HG03354 (cell line): ENCODE measurements around the gene ZNF578.
A peak's percentile ranks its signal among the peaks of the same experiment; 100 is the strongest.
"Not testable (repeated sequence)": the region's sequence is repeated elsewhere in the genome, so short reads cannot be mapped to it uniquely, and the experiment has no call there.

Experiments used
- ATAC-seq: cut with Tn5 transposase; IDR thresholded peaks from one replicate; pipeline ENCODE4 v1.9.1; 2021; ENCODE audit warnings: mild to moderate bottlenecking; ENCODE audit not compliant: unreplicated experiment, poor library complexity, severe bottlenecking

The ZNF578 gene

DNA sequence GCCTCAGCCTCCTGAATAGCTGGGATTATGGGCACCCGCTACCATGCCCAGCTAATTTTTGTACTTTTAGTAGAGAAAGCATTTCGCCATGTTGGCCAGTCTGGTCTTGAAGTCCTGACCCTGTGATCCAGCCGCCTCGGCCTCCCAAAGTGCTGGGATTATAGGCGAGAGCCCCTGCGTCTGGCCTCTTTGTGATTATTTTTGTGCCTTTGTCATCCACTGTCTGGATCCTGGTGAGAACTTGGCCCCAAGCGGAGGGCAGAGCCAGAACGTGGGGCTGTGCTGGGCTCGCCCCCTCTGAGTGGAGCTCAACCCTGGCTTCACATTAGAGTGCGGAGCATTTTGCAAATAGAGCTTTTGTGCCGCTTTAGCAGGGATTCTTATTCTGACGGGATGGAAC is 47.6 kb downstream of the ZNF578 start:
- ATAC-seq: not testable (repeated sequence)

DNA sequence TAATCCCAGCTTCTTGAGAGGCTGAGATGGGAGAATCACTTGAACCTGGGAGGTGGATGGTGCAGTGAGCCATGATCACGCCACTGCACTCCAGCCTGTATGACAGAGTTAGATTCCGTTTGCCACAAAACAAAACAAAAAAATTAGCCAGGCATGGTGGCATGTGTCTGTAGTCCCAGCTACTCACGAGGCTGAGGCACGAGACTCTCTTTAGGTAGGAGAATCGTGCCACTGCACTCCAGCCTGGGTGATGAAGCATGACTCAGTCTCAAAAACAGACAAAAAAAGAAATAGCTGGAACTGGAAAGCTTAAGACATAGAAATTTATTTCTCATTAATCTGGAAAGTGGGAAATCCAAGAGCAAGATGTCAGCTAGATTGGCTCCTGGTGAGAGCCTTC is 53.9 kb downstream of the ZNF578 start:
- no peak for ATAC-seq

GRCh38 chr19:52516191-52516590 is 62.8 kb downstream of the ZNF578 start:
- no peak for ATAC-seq

DNA sequence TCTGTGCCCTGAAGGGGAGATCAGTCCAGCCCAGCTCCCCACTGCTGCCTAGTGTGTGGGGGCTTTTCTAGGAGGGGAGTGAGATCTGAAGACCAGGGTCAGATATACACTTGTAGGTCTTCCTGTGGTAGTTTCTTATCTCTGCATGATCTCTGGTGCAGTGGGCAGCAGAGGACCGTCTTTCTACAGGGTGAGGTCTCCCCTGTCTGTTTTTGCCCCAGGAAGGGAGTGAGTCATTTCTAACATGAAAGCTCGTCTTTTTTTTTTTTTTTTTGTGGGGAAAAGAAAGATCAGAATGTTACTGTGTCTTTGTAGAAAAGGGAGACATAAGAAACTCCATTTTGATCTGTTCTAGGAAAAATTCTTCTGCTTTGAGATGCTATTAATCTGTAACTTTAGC is 65.3 kb downstream of the ZNF578 start:
- ATAC-seq: no peak

- ATAC-seq: not testable (repeated sequence)
Observed at GRCh38 chr19:52519175-52519574, 65.8 kb downstream of the ZNF578 start.

- ATAC-seq: no peak
Observed at GRCh38 chr19:52520013-52520412, 66.7 kb downstream of the ZNF578 start.

GRCh38 chr19:52522551-52522950 is 69.2 kb downstream of the ZNF578 start:
- no peak for ATAC-seq

DNA sequence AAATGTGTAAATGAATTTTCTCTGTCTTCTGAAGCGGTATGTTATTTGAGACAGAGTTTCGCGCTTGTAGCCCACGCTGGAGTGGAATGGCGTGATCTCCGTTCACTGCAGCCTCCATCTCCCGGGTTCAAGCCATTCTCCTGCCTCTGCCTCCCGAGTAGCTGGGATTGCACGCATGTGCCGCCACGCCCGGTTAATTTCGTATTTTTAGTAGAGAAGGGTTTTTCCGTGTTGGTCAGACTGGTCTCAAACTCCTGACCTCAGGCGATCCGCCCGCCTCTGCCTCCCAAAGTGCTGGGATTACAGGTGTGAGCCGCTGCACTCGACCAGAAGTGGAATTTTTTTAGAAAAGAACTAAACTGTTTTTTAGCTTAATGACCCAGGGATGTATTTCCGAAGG is 70.7 kb downstream of the ZNF578 start:
- ATAC-seq: no peak

GRCh38 chr19:52527134-52527955 is 74.0 kb downstream of the ZNF578 start, which contains the start of gene ZNF808:
Gene ZNF808 (plus strand): TSS chr19:52527668. CDS start chr19:52543285, 15,617 bp downstream.
- ATAC-seq: peak; percentile 90

DNA sequence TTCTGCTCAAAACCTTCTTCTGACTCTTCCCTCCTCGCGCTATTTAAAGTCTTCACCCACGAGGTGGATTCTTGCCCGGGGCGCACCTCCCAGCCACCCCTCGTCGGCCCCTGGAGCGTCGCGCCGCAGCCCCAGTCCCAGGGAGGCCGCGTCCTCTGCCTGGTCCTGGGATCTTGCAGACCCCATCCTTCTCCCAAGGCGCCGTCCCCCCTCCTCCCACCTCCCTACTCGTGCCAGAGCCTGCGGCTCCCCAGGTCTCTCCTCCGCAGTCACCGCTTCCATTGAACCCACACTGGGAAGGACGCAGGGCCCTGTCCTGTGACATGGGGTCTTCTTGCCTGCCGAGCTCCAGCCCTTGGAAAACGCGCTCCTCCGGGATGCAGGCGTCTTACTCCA is 74.6 kb downstream of the ZNF578 start:
- ATAC-seq: peak; percentile 20

GRCh38 chr19:52532480-52532879 is 79.1 kb downstream of the ZNF578 start:
- ATAC-seq: no peak

GRCh38 chr19:52533901-52534300 is 80.5 kb downstream of the ZNF578 start:
- no peak for ATAC-seq

DNA sequence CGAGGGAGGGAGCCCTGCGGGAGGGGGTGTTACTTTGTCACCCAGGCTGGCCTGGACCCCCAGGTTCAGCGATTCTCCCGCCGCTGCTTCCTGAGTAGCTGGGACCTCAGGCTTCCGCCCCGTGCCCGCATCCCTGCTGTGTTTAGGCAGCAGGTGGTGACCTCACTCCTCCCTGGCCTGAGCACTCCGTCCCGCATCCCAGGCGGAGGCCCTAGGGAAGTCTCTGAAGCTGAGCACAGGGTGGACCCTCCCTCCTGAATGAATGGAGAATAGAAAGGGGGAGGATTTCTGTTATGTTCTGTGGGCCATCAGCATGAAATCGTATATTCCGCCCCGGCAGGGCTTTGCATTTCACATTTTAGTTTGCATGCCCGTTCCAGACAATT is 82.0 kb downstream of the ZNF578 start:
- peak; percentile 5 for ATAC-seq

DNA sequence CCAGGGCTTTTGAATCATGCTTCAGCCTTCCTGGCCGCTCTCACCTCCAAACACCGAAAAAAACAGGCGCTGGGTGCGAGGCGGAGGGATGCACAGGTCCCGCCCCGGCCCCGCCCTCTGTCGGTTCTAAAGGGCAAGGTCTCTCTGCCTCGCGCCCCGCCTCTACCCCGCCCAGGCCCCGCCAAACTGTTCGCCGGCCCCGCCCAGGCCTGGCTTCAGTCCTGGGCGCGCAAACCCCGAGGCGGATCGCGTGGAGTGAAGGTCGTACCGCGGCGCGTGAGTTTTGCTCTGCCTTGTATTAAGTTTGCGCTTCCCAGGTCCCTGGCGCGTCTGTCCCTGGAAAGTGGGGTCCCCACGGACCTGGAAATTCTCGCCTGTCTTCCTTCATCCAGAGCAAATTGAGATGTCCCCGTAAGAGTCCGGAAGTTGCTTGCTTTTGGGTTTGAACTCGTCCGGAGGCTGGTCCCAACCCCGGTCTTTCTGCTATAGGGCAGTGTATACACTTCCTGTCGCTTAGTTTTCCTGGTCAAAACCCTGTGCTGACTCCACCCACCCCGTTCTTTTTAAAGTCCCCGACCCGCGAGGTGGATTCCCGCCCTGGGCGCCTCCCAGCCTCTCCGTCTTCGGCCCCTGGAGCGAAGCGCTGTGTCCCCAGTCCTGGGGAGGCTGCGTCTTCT is 82.6 kb downstream of the ZNF578 start:
- ATAC-seq: peak; percentile 87

DNA sequence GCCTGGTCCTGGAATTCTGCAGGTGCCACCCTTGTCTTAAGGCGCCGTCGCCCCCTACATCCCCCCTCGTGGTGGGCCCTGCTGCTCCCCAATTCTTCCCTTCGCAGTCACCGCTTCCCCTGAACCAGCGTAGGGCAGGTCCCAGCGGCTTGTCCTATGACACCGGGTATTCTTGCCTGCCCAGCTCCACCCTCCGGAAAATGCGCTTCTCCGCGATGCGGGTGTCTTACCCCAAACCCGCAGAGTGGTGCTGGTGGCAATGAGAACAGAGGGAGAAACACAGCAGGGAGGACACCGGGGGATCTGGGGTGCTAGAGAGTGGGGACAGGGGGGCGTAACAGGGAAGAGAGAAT is 83.1 kb downstream of the ZNF578 start:
- ATAC-seq: peak; percentile 48

DNA sequence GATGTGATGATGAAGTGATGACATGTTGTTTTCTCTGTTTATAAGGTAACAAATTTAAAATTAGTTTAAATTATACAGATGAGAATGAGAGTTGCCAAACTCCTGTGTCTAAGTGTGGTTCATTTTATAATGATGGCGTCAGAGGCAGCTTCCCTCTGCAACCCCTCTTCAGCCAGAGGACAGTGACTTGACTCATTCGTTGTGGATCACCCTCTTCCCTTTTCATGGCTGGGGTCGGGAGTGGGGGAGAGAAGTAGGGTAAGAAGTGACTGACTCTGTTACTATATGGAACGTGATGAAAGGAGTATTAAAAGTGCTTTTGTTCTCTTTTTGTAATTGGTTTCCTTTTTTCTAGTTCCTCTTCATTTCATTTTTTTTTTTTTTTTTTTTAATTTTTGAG is 85.5 kb downstream of the ZNF578 start:
- not testable (repeated sequence) for ATAC-seq

DNA sequence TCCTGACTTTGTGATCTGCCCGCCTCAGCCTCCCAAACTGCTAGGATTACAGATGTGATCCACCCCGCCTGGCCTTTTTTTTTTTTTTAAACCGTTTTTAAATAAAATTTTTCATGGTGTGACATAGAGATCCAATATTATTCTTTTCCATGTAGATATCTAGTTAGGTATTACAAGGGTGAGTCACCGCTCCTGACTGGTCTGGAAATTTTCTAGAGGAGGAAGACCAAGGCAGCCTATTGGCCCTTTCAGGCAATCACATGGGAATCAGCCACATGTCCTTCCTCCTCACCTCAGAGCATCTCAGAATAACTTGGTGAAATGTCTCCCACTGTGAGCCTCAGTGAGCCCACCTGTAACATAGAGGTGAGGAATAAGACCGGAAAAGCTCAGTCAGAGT is 87.8 kb downstream of the ZNF578 start:
- ATAC-seq: not testable (repeated sequence)

DNA sequence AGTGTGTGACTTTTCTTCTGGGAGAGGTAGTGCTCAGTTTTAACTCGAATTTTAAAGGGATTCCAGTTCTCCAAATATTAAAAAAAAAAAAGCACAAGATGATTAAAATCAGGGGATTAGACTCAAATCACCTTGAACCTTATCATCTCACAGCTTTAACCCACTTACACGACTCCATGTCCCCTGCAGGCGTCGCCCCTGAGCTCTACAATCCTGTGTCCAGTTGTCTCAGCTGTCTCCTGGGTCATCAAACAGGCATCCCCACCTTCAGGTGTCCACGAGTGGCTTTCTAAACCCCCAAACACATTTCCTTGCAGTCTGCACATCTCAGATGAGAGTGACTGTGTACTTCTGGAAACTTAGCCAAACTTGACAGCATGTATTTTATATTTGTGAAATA is 88.3 kb downstream of the ZNF578 start:
- no peak for ATAC-seq

GRCh38 chr19:52542541-52542940 is 89.2 kb downstream of the ZNF578 start:
- not testable (repeated sequence) for ATAC-seq

GRCh38 chr19:52542984-52543664 is 89.8 kb downstream of the ZNF578 start:
- no peak for ATAC-seq
